GM12872 (cell line): Measurements from ENCODE around the gene PPP1R13L.

Source experiments
- CTCF ChIP-seq: IDR thresholded peaks from 3 replicates; pipeline ENCODE4 v1.5.1; 2011; ENCODE audit warnings: low read depth, mild to moderate bottlenecking, low read length, moderate library complexity; ENCODE audit not compliant: insufficient read depth

PPP1R13L gene

GRCh38 chr19:45419396-45419795, 14.5 kb upstream of the PPP1R13L start:
- TF ChIP-seq CTCF = no peak

- TF ChIP-seq CTCF = no peak
These were observed 13.9 kb upstream of the PPP1R13L start for GRCh38 chr19:45418802-45419201.

GRCh38 chr19:45417151-45417550, 12.3 kb upstream of the PPP1R13L start:
- TF ChIP-seq CTCF = no peak

- TF ChIP-seq CTCF = no peak
These were observed 9.6 kb upstream of the PPP1R13L start for GRCh38 chr19:45414468-45414867.

- no peak for TF ChIP-seq CTCF
These were observed 8.6 kb upstream of the PPP1R13L start for GRCh38 chr19:45413497-45413896.

GRCh38 chr19:45409557-45409920, 4.7 kb upstream of the PPP1R13L start:
- TF ChIP-seq CTCF = no peak

- no peak for TF ChIP-seq CTCF
These were observed 4.1 kb upstream of the PPP1R13L start for GRCh38 chr19:45408830-45409556.
